Gastrocnemius medialis (tissue), 4 donors: ENCODE data around the gene CGB7.

Experiments used
- CTCF ChIP-seq, 5 experiments: fragments of 450-650 bp in 3 of 5; fragments of 200-600 bp in 2 of 5; sonication (generic) in 2 of 5; IDR thresholded peaks in 4 of 5; conservative IDR thresholded peaks in 1 of 5; 1 replicate in 4 of 5; 2 replicates in 1 of 5; pipeline ENCODE4 v1.5.1; 2016 to 2019; ENCODE audit warnings: antibody characterized with exemption in 5 of 5, mild to moderate bottlenecking in 3 of 5, moderate library complexity in 3 of 5
- POLR2A ChIP-seq, 2 donors: fragments of 450-650 bp; IDR thresholded peaks; one replicate each; pipeline ENCODE4 v1.6.1; 2017; ENCODE audit warnings: antibody characterized with exemption in 2 of 2, mild to moderate bottlenecking in 2 of 2, moderate library complexity in 2 of 2

GRCh38 chr19:49098795-49099194 is 41.2 kb upstream of the CGB7 start:
- TF ChIP-seq POLR2A (IDR thresholded peaks at IDR 0.05): no peak
- TF ChIP-seq CTCF (IDR thresholded peaks at IDR 0.05 in 4 of 5, conservative IDR thresholded peaks at IDR 0.05 in 1 of 5): no peak
